Activated CD8-positive, alpha-beta memory T cell treated with anti-CD3 and anti-CD28 coated beads, Interleukin-2, amount 50 U/mL, for 4 hours (primary cell): ENCODE measurements around the gene GGT7.
"Not testable (repeated sequence)": the region's sequence is repeated elsewhere in the genome, so short reads cannot be mapped to it uniquely, and the experiment has no call there.

Experiments used
- DNase-seq: peaks from one replicate; pipeline ENCODE4 v3.0.0-alpha.2; 2020

The GGT7 gene

GRCh38 chr20:34843421-34843820, 29.2 kb downstream of the GGT7 start:
- no peak for DNase-seq

- DNase-seq, result no peak
Measured at GRCh38 chr20:34842143-34842542, 30.5 kb downstream of the GGT7 start.

DNA sequence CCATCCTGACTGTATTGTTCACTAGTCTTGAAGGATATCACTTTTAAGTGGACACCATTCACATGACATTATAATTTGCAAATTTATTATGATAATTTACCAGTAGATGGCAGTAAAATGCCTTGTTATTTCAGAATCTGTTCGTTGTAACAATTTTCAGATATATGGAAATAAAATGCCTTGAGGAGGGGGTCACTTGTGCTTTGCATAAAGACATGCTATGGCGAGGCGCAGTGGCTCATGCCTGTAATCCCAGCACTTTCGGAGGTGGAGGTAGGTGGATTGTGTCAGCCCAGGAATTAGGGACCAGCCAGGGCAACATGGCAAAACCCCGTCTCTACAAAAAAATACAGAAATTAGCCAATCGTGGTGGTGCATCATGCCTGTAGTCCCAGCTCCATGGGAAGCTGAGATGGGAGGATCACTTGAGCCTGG, 38.2 kb downstream of the GGT7 start:
- no peak for DNase-seq

DNA sequence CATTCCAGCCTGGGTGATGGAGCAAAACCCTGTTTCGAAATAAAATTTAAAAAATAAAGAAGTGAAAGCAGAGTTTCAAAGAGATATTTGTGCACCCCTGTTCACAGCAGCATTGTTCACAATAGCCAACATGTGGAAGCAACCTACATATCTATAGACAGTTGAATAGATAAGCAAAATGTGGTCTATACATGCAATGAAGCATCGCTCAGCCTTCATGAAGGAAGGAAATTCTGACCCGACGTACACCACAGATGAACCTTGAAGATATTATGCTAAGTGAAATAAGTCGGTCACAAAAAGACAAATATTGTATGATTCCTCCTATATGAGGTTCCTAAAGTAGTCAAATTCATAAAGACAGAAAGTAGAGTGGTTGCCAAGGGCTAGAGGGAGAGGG, 40.7 kb downstream of the GGT7 start:
- no peak for DNase-seq

GRCh38 chr20:34829191-34829590, 43.5 kb downstream of the GGT7 start:
- DNase-seq, result no peak

DNA sequence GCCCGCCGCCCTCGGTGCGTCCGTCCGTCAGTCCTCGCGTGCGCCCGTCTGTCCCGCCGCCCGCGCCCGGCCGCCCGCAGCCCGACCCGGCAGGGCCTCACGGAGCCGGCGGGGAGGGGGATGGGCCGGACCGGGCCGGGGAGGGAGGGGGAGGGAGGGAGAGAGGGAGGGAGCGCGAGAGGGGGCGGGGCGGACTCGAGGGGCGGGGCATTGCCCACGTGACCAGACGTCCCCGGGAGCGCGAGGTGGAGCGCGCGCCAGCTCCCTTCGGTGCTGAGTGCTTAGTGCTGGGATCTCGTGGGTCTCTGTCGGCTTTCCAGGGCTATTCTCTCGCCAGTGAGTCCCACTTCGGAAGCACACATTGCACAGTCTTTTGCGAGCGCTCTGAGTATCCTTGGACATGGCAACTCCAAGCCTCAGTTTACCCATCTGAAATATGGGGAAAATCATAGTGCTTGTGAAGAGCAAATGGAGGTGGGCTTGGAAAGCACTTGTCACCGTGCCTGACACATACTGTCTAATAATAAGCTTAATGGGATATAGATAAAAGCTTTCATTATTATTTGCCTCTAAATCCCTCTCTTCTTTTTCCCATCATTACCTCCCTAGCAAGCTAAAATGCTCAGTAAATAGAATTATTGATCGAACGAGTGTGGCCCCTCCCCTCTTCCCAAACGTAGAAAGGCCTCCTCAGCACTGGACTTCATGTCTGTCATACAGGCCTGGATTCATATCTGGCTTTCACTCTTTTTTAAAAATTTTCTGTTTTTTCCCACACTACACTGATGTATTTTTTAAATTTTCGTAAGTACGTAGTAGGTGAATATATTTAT, 46.9 kb downstream of the GGT7 start, which contains the start of gene NCOA6:
TSS of gene NCOA6 (minus strand) at position 122 of the 833 bp plus-strand sequence. CDS start 43,296 bp downstream, outside the sequence.
- DNase-seq, result peak; percentile 87

DNA sequence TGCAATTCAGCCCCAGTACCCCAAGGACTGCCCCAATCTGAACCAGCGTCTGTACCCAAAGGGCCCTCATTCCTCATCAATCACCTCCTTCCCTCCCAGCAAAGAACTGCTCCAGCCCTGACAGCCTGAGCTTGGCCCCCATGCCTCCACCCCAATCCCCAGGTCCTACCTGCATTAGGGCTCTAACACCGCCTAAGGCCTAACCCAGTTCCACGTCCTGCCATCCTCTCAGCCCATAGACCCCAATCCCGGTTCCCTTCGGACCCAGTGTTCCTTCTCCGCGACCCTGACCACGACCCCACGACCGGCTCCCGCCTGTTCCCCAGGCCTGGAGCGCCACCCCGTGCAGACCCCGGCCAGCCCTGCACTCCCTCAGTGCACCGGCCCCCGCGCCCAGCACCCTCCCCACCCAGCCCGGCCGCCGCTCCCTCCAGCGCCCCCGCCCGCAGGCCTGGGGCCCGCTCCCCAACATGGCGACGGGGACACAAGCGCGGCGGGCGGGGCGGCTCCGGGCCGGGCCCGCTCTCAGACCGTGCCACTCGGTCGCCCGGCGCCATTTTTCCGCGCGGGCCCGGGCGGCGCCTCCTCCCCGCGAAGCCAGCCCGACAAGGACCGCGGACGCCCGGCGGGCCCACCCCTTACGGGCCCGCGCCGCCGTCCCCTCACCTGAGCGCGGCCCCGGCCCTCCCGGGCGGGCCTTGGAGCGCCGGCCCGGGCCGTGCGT, 47.7 kb downstream of the GGT7 start:
- peak; percentile 68 for DNase-seq

- DNase-seq, result peak; percentile 77
Measured at GRCh38 chr20:34824452-34824805, 48.2 kb downstream of the GGT7 start.

- no peak for DNase-seq
Measured at GRCh38 chr20:34824026-34824425, 48.6 kb downstream of the GGT7 start.

DNA sequence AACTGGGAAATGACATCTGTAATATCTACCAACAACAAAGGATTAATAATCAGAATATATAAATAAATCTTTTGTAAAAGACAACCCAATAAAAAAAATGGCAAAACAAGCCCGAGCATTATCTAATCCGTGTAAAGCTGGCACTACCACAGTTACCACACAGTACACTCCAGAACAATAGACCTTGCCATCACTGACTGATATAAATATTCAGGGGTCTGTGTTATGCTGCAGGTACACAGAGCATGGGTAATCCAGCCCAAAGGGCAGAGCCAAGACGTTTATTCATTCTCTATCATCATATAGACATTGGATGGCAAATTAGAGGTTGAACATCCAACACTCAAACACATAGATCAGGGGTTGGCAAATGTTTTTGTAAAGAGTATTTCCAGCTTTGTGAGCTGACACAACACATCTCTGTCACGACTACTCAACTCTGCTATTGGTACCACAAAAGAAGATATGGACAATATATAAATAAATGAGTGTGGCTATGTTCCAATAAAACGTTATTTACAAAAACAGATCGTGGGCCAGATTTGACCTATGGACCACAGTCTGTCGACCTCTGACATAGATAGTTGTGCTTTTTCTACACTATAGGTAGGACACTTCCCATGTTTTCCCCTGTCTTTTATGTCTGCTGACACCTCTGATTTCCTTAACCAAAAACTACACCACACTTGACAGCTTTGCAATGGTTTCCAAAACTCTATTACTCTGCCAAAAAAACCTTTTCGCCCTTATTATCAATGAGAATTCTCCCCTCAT, 51.7 kb downstream of the GGT7 start:
- no peak for DNase-seq

- DNase-seq, result no peak
Measured at GRCh38 chr20:34817801-34818200, 54.9 kb downstream of the GGT7 start.

- DNase-seq, result no peak
Measured at GRCh38 chr20:34817072-34817471, 55.6 kb downstream of the GGT7 start.

- DNase-seq, result no peak
Measured at GRCh38 chr20:34815636-34816035, 57.0 kb downstream of the GGT7 start.

- DNase-seq, result no peak
Measured at GRCh38 chr20:34808583-34808982, 64.1 kb downstream of the GGT7 start.

- not testable (repeated sequence) for DNase-seq
Measured at GRCh38 chr20:34807944-34808465, 64.7 kb downstream of the GGT7 start.

GRCh38 chr20:34806255-34806654, 66.4 kb downstream of the GGT7 start:
- DNase-seq, result no peak

- no peak for DNase-seq
Measured at GRCh38 chr20:34798871-34799270, 73.8 kb downstream of the GGT7 start.

DNA sequence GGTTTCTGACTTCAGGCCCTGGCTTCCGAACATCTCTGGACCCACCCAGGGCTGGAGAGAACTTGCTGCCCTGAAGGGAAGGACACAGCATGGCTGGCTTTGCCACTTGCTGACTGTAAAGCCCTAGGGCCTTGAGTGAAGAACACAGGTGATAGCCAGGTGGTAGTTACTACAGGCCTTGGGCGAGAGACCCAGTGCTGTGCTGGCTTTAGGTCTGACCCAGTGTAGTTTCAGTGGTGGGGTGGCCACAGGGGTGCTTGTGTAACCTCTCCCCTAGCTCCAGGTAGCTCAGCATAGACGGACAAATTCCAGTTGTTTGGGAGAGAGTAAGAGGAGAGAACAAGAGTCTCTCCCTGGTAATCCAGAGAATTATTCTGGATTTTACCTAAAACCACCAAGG, 74.3 kb downstream of the GGT7 start:
- no peak for DNase-seq

- DNase-seq, result no peak
Measured at GRCh38 chr20:34797012-34797995, 75.4 kb downstream of the GGT7 start.
